DMS114 treated with DMSO at 0.1 percent for 48 hours (cell line): ENCODE data around the gene SCNN1B.
"Not testable (repeated sequence)": the region's sequence is repeated elsewhere in the genome, so short reads cannot be mapped to it uniquely, and the experiment has no call there.

Experiments
- DNase-seq: peaks from one replicate; lab custom pipeline; 2025; ENCODE audit not compliant: unreplicated experiment; lab: John Stamatoyannopoulos, UW

The SCNN1B gene

GRCh38 chr16:23378921-23379320, 76.8 kb downstream of the SCNN1B start:
- DNase-seq = no peak

GRCh38 chr16:23379707-23380106, 77.6 kb downstream of the SCNN1B start:
- no peak for DNase-seq

- DNase-seq = no peak
Measured at GRCh38 chr16:23380501-23380951, 78.4 kb downstream of the SCNN1B start.

- DNase-seq = not testable (repeated sequence)
Measured at GRCh38 chr16:23381702-23382101, 79.6 kb downstream of the SCNN1B start.

- no peak for DNase-seq
Measured at GRCh38 chr16:23382279-23382678, 80.2 kb downstream of the SCNN1B start.

- no peak for DNase-seq
Measured at GRCh38 chr16:23383881-23384280, 81.8 kb downstream of the SCNN1B start.

DNA sequence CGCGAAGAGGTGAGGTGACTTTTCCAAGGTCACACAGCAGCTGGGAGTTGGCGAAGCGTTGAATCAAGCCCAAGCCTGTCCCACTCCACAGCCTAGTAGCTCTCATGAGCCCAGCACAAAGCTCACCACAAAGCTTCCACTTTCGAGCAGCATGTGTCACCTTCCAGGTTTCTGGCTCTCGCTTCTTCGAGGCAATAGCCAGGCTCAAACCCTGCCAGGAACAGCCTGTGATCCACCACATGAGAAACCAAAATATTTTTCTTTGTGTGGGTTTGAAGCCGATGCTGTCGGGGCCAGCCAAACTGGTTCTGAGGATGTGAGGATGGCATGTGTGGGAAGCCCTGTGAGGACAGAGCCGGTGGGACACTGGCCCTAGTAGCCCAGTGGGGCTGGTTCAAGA, 82.8 kb downstream of the SCNN1B start:
- no peak for DNase-seq

- no peak for DNase-seq
Measured at GRCh38 chr16:23385441-23385840, 83.3 kb downstream of the SCNN1B start.

- DNase-seq = no peak
Measured at GRCh38 chr16:23387666-23388065, 85.6 kb downstream of the SCNN1B start.

DNA sequence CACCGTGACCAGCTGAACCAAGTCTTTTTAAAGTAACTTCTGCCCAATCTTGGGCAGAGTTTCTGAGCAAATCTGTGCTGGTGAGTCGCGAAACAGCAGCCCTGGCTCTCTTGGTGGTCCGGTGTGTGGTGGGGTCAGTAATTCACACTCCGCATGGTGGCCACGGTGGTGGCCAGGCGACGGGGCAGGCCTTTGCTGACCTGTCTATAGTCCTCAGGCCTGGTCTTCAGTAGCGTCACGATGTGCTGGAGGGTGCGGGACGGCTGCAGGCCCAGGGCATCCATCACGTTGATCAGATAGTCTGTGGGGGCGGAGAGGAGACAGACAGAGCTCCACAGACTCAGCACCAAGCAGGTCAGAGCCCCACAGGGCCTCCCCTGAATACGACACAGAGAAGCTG, 86.7 kb downstream of the SCNN1B start:
- no peak for DNase-seq

DNA sequence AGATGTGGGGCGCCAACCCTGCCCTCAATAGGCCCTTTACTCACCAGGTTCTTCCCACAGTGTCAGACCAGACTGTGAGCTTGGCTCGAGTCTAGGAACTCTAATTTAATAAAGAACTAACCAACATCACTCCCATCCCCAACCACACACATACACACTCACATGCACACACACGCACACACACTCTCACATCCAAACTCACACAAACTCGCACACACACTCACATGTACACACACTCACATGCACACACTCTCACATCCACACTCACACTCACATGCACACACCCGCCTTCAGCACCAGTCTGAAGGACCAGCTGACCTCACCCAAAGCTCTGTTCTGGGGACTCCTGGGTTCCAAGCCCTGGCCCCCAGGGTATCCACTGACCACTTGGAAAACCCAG, 87.1 kb downstream of the SCNN1B start:
- DNase-seq = no peak

GRCh38 chr16:23389936-23390335, 87.8 kb downstream of the SCNN1B start:
- not testable (repeated sequence) for DNase-seq

DNA sequence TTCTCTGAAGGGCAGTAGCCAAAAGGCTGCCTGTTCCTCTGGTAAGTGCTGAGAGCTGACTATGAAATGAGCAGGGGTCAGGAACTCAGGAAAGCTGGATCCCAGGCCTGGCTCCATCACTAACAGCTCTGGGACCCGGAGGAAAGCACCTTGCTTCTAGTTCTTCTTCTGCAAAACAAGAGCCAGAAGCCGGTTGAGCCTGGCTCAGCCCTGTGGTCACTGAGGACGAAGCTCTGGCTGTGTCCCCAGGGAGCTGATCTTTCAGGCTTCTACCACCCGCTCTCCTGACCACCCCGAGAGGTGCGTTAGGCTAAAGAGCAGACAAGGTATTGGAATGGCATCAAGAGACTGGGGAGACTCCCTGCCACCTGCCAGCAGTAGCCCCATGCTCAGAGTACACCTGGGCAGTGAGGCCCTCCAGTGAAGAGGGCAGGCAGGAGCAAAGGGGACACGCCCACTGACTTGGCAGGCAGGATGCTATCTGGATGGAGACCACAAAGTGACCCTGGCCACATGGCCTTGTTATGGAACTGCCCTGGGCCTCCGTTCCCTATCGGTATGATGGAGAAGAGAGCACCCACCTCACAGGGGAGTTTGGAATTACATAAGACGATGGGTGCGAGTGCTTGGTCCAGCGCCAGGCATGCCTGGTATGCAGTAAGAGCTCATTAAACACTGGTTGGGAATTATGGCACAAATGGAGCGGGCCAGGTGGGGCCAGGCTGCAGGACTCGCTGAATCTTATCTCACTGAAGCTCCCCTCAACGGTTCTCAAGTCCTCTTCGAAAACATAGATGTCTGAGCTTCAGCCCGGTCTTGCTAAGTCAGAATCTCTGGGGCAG, 89.5 kb downstream of the SCNN1B start:
- DNase-seq = no peak

- DNase-seq = no peak
Measured at GRCh38 chr16:23392223-23392600, 90.1 kb downstream of the SCNN1B start.

GRCh38 chr16:23394141-23394831, 92.2 kb downstream of the SCNN1B start:
- DNase-seq = no peak

- DNase-seq = no peak
Measured at GRCh38 chr16:23395732-23396131, 93.6 kb downstream of the SCNN1B start.

DNA sequence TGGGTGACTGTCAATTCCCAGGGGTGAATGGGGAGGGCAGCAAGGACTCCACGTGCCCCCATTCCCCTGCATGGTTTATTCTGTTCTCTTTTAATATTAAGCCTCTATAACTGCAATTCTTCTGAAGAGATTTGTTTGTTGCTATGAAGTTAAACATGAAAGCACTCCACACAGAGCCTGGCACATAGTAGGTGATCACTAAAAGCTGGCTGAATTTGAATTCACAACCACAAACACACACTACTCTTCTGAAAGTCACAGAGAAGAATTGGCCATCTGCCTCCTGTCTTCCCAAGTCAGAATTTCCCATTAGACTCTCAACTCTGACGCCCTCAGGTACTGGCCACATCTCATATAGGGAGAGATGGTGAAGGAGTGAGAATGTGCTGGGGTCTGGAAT, 95.4 kb downstream of the SCNN1B start:
- no peak for DNase-seq

DNA sequence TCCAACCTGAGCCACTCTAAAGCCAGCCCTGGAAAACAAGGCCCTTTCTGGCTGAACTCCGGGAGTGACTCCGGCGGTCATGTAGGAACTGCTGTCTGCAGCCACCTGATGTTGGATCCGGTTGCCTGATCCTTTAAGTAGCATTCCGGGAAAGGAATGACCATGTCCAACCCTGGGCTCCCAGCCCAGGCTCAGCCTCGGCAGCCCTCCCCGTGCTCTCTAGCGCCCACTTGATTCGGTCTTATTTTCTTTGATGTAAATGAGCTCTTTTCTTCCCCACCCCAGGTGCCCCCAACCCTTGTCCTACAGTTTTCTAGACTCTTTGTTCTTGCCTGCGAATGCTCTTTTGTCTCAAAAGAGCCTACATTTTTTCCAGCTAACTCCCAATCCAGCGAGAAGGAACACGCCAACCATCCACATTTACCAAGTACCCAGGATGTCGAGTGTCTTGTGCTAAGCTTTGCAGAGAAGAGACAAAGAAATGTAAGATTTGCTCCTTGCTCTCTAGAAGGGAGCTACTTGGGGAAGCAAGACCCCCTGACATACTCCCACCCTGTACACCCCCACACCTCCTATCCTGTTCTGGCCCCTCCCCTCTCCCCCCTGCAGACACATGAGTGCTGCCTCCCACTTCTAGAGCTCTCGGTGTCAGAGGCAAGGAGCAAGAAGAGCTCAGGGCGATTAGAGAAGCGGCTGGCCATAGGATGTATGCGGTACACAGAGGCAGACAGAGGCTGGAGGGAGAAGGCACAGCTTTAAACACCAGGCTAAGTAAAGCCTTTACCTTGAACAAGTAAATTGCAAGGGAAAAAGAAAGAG, 97.1 kb downstream of the SCNN1B start:
- DNase-seq = no peak

- DNase-seq = not testable (repeated sequence)
Measured at GRCh38 chr16:23400447-23400846, 98.3 kb downstream of the SCNN1B start.

DNA sequence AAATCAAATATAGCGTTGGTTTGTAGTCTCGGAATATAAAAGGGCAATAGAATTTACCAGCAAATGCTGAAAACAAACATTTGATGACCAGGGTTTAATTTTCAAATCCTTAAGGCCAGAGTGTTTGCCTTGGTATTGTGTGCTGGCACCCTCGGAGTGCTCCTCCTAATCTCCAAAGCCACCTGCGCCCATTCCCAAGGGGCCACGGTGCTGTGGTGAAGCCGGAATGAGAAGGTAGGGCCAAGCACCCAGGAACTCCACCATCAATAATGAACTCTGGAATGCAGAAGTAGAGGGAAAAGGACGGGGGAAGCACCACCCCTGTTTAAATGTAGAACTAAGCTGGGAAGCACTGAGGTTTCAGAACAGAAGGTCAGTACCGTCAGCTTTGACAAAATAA, 99.0 kb downstream of the SCNN1B start:
- no peak for DNase-seq

DNA sequence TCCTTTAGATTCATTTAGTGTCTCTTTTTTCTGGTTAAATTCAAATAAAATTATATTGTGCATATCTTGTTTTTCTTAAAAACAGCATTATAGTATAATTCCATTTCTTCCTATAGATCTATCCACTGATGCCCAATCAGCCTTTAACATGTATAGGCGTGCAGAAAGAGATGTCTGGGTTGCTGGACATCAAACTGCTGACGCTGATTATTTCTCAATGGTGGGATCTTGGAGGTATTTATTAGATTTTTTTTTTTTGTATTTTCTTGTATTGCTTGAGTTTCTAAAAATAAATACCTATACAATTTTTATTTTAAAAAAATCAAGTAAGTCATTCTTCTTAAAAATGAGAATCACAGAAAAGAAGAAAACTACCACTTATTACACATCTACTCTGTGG, 100.0 kb downstream of the SCNN1B start:
- DNase-seq = no peak

- no peak for DNase-seq
Measured at GRCh38 chr16:23403547-23403946, 101.4 kb downstream of the SCNN1B start.
